H7 (cell line): ENCODE data around the gene DDX53. TPM values are rescaled to one million over a fixed set of nuclear protein-coding genes. Genes with fewer than 3 reads are reported as not detected.

Source experiments
- DNase-seq: peaks from one replicate; pipeline ENCODE4 v3.0.0; 2012
- H3K27me3 ChIP-seq: 2 replicates; pipeline ENCODE4 v1.6.0; 2011; ENCODE audit warnings: mild to moderate bottlenecking, low read length; ENCODE audit not compliant: control insufficient read depth, insufficient read depth
- H3K36me3 ChIP-seq: replicated peaks from 2 replicates; pipeline ENCODE4 v1.5.1; 2011; ENCODE audit warnings: low read length; ENCODE audit not compliant: control insufficient read depth, insufficient read depth
- H3K4me3 ChIP-seq: 2 replicates; pipeline ENCODE4 v1.5.1; 2011; ENCODE audit warnings: low read depth, mild to moderate bottlenecking, control low read depth, low read length, moderate library complexity; ENCODE audit not compliant: insufficient read depth
- total RNA-seq: library from RNA; depleted of rRNA; stranded (reverse); fragments of >200 nt; shearing (Covaris generic); gene quantifications from 2 replicates; pipeline ENCODE4 v1.2.3, GENCODE V29; 2014

DDX53 gene
- total RNA-seq, 1 experiment from 2014 or later = not detected

GRCh38 chrX:23008431-23009099 lies 8.8 kb downstream of the DDX53 start:
- Histone ChIP-seq H3K4me3 (no peak overlapping the region), H3K36me3 (no peaks in the 10 kb centered on the region), H3K27me3 (no peaks in the 10 kb centered on the region)
- peak; percentile 31 for DNase-seq

GRCh38 chrX:23012162-23012561 lies 12.4 kb downstream of the DDX53 start:
- Histone ChIP-seq H3K4me3 (no peak overlapping the region), H3K36me3 (no peaks in the 10 kb centered on the region), H3K27me3 (no peaks in the 10 kb centered on the region)
- no peak for DNase-seq

- Histone ChIP-seq H3K36me3 (no peaks in the 10 kb centered on the region), H3K27me3 (no peaks in the 10 kb centered on the region), H3K4me3 (no peak overlapping the region)
- DNase-seq = no peak
Observed at GRCh38 chrX:23012636-23013035, 12.9 kb downstream of the DDX53 start.

- H3K27me3 ChIP-seq = no peaks in the 10 kb centered on the region
Observed at GRCh38 chrX:23013366-23013765, 13.6 kb downstream of the DDX53 start.

GRCh38 chrX:23031600-23031999 lies 31.8 kb downstream of the DDX53 start:
- no peak for DNase-seq
- H3K27me3 ChIP-seq = no peaks in the 10 kb centered on the region
- H3K4me3 ChIP-seq = no peak overlapping the region
- H3K36me3 ChIP-seq = no peaks in the 10 kb centered on the region

More at GRCh38 chrX:23013366-23013765, 13.6 kb downstream of the DDX53 start:
- no peak overlapping the region for H3K4me3 ChIP-seq
- no peaks in the 10 kb centered on the region for H3K36me3 ChIP-seq
- no peak for DNase-seq

GRCh38 chrX:23035493-23035892 lies 35.7 kb downstream of the DDX53 start:
- H3K4me3 ChIP-seq = no peak overlapping the region
- no peaks in the 10 kb centered on the region for H3K27me3 ChIP-seq
- DNase-seq = no peak
- H3K36me3 ChIP-seq = no peaks in the 10 kb centered on the region

GRCh38 chrX:23046443-23046842 lies 46.7 kb downstream of the DDX53 start:
- H3K27me3 ChIP-seq = no peaks in the 10 kb centered on the region

GRCh38 chrX:23048806-23049573 lies 49.2 kb downstream of the DDX53 start:
- H3K27me3 ChIP-seq = no peaks in the 10 kb centered on the region
- no peak overlapping the region for H3K4me3 ChIP-seq
- DNase-seq = no peak
- no peaks in the 10 kb centered on the region for H3K36me3 ChIP-seq

More at GRCh38 chrX:23046443-23046842, 46.7 kb downstream of the DDX53 start:
- Histone ChIP-seq H3K4me3 (no peak overlapping the region), H3K36me3 (no peaks in the 10 kb centered on the region)
- DNase-seq = no peak

GRCh38 chrX:23052324-23052723 lies 52.6 kb downstream of the DDX53 start:
- DNase-seq = no peak
- no peak overlapping the region for H3K4me3 ChIP-seq
- no peaks in the 10 kb centered on the region for H3K36me3 ChIP-seq
- H3K27me3 ChIP-seq = no peaks in the 10 kb centered on the region
